ENCODE data around the gene PNLIPRP1. TPM values are rescaled to one million over a fixed set of nuclear protein-coding genes. Genes with fewer than 3 reads are reported as not detected.

Gene PNLIPRP1
- total and polyA plus RNA-seq, 10 of the 15 experiments (the other 5 are each of a cell fraction or from before 2014, with no cell fraction given): 0.74 TPM; not detected in 9

GRCh38 chr10:116614796-116615195 lies 24.0 kb downstream of the PNLIPRP1 start:
- in situ Hi-C loops (cut with MboI) (no loop called here), intact Hi-C loops (cut with micrococcal nuclease; ENCODE audit: unreplicated experiment) (no loop called here)
- no peaks in the 10 kb centered on the region for H3K36me3 ChIP-seq (ENCODE audit: control insufficient read depth in 2 of 2, insufficient read depth in 2 of 2, low read length in 1 of 2)
- ChIA-PET SMC1A (ENCODE audit: uncharacterized antibody, unreplicated experiment) (interaction anchor here (0.6 kb wide), 1 partner anchor 15 kb away, joined by 3 read pairs; no protein-coding TSS in a partner anchor), RAD21 (ENCODE audit: unreplicated experiment) (no interaction called here), POLR2A (no interaction called here), CTCF (no interaction called here)
- no peak overlapping the region for H3K9ac ChIP-seq (ENCODE audit: control insufficient read depth, insufficient read depth, low read length)
- H3K79me2 ChIP-seq (ENCODE audit: control insufficient read depth, insufficient read depth, low read length): no peaks in the 10 kb centered on the region
- no peak overlapping the region for H2AFZ ChIP-seq (ENCODE audit: control insufficient read depth, low read depth, low read length)
- no peaks in the 10 kb centered on the region for H3K4me1 ChIP-seq (ENCODE audit: control insufficient read depth, insufficient read depth, low read length)
- BruUV-seq (replicated peaks): no TSS peak
- ATAC-seq: no peak
- no peak overlapping the region for H3K27ac ChIP-seq (ENCODE audit: control insufficient read depth, insufficient read depth)
- no peak for TF ChIP-seq NBN (IDR thresholded peaks at IDR 0.05)
- no peak for TF ChIP-seq MEF2A (IDR thresholded peaks at IDR 0.05; ENCODE audit: insufficient read depth, low read depth, low read length)
- no peak for TF ChIP-seq ASH2L (IDR thresholded peaks at IDR 0.05; ENCODE audit: borderline replicate concordance, low read depth)
- TF ChIP-seq YBX1 (IDR thresholded peaks at IDR 0.05): no peak
- no peak for TF ChIP-seq BCL3 (IDR thresholded peaks at IDR 0.05; ENCODE audit: borderline replicate concordance, insufficient read depth, low read depth, low read length, poor library complexity, severe bottlenecking)
- TF ChIP-seq REST (IDR thresholded peaks at IDR 0.05; ENCODE audit: low read depth, low read length): no peak
- no peak for TF ChIP-seq PAX5 (IDR thresholded peaks at IDR 0.05; ENCODE audit: borderline replicate concordance, low read depth, low read length)
- no peak for TF ChIP-seq IRF3 (IDR thresholded peaks at IDR 0.05)
- no peak for TF ChIP-seq JUNB (IDR thresholded peaks at IDR 0.05)
- TF ChIP-seq NR2F1 (conservative IDR thresholded peaks at IDR 0.05): no peak
- TF ChIP-seq ATF3 (IDR thresholded peaks at IDR 0.05; ENCODE audit: borderline replicate concordance, extremely low read depth, low read depth, low read length): no peak
- TF ChIP-seq E4F1 (IDR thresholded peaks at IDR 0.05; ENCODE audit: borderline replicate concordance, partially characterized antibody): no peak
- no peak for TF ChIP-seq ZSCAN29 (IDR thresholded peaks at IDR 0.05)
- no peak for TF ChIP-seq HDAC2 (IDR thresholded peaks at IDR 0.05)
- no peak for TF ChIP-seq CREM (IDR thresholded peaks at IDR 0.05; ENCODE audit: low read depth)
- no peak for TF ChIP-seq TCF12 (IDR thresholded peaks at IDR 0.05; ENCODE audit: low read depth, low read length)
- no peak for TF ChIP-seq CEBPB (IDR thresholded peaks at IDR 0.05; ENCODE audit: borderline replicate concordance in 1 of 2, low read depth in 2 of 2, low read length in 2 of 2)
- no peaks in the 10 kb centered on the region for H3K27me3 ChIP-seq (replicated peaks in 1 of 2; ENCODE audit: control insufficient read depth in 2 of 2, insufficient read depth in 2 of 2, low read length in 1 of 2)
- 0% methylated on average over 2 of the region's 2 CpGs for WGBS (ENCODE audit: insufficient coverage, insufficient replicate concordance, low lambda C conversion rate, missing lambda C conversion rate)
- H3K9me3 ChIP-seq (replicated peaks; ENCODE audit: control insufficient read depth, insufficient read depth, low read length): no peaks in the 10 kb centered on the region
- H3K4me2 ChIP-seq (ENCODE audit: control insufficient read depth, insufficient read depth): no peak overlapping the region
- FAIRE-seq: no peak
- no peak for DNase-seq (ENCODE audit: low read depth, low spot score)
- no peak overlapping the region for H3K4me3 ChIP-seq
- H4K20me1 ChIP-seq (ENCODE audit: control insufficient read depth, insufficient read depth): no peaks in the 10 kb centered on the region
